GM12865 (cell line): ENCODE measurements around the gene PNPLA7.
"Not testable (repeated sequence)": the region's sequence is repeated elsewhere in the genome, so short reads cannot be mapped to it uniquely, and the experiment has no call there.

ENCODE experiments used
- DNase-seq: peaks from one replicate; pipeline ENCODE4 v3.0.0; 2010; ENCODE audit warnings: low read depth
- H3K4me3 ChIP-seq: 2 replicates; pipeline ENCODE4 v1.5.1; 2011; ENCODE audit warnings: mild to moderate bottlenecking, low read depth, low read length, control low read depth
- CTCF ChIP-seq: IDR thresholded peaks from 2 replicates; pipeline ENCODE4 v1.5.1; 2011; ENCODE audit warnings: low read length, control low read depth, low read depth, inconsistent platforms; ENCODE audit not compliant: insufficient read depth; ENCODE audit errors: missing control alignments

PNPLA7 gene

GRCh38 chr9:137558127-137558526, 7.9 kb upstream of the PNPLA7 start:
- no peak overlapping the region for H3K4me3 ChIP-seq
- no peak for TF ChIP-seq CTCF
- DNase-seq, result no peak

GRCh38 chr9:137556069-137556838, 6.1 kb upstream of the PNPLA7 start:
- no peak for TF ChIP-seq CTCF
- no peak overlapping the region for H3K4me3 ChIP-seq
- DNase-seq, result no peak

GRCh38 chr9:137555179-137555578, 5.0 kb upstream of the PNPLA7 start:
- no peak for DNase-seq
- no peak for TF ChIP-seq CTCF
- no peak overlapping the region for H3K4me3 ChIP-seq

- no peak for DNase-seq
- no peak overlapping the region for H3K4me3 ChIP-seq
- TF ChIP-seq CTCF, result no peak
Observed at GRCh38 chr9:137554349-137554748, 4.1 kb upstream of the PNPLA7 start.

- DNase-seq, H3K4me3 ChIP-seq: not testable (repeated sequence)
Observed at GRCh38 chr9:137553654-137554053, 3.5 kb upstream of the PNPLA7 start.

- H3K4me3 ChIP-seq, result peak overlapping the region; percentile 93
- DNase-seq, result peak; percentile 48
- TF ChIP-seq CTCF, result no peak
Observed at GRCh38 chr9:137552022-137552768, 2.0 kb upstream of the PNPLA7 start.

GRCh38 chr9:137551264-137552021, 1.2 kb upstream of the PNPLA7 start, which contains the start of gene MRPL41:
Gene MRPL41, plus strand, starts transcription at chr9:137551879. Its CDS starts 203 bp downstream, at chr9:137552082.
- peak; percentile 45 for TF ChIP-seq CTCF
- peak; percentile 97 for DNase-seq
- peak within 1 kb of the TSS; percentile 93 for H3K4me3 ChIP-seq

- DNase-seq, result not testable (repeated sequence)
- H3K4me3 ChIP-seq, result peak overlapping the region; percentile 71
Observed at GRCh38 chr9:137550958-137551263, 709 bp upstream of the PNPLA7 start.
